Neural crest cell (in vitro differentiated cells): ENCODE data around the gene ELAVL1. TPM values are rescaled to one million over a fixed set of nuclear protein-coding genes. Genes with fewer than 3 reads are reported as not detected.
A peak's percentile ranks its signal among the peaks of the same experiment; 100 is the strongest.
"Not testable (repeated sequence)": the region's sequence is repeated elsewhere in the genome, so short reads cannot be mapped to it uniquely, and the experiment has no call there.

ENCODE experiments used
- DNase-seq: peaks from one replicate; pipeline ENCODE4 v3.0.0; 2021; ENCODE audit warnings: low read depth, mixed read lengths, low spot score
- H3K27ac Mint-ChIP-seq: one replicate; pipeline ENCODE4 v1.8.0; 2021; ENCODE audit warnings: mild to moderate bottlenecking, mixed read lengths; ENCODE audit not compliant: unreplicated experiment
- H3K27me3 Mint-ChIP-seq: 2 replicates; pipeline ENCODE4 v1.8.0; 2021; ENCODE audit warnings: low read depth, mild to moderate bottlenecking, mixed read lengths
- H3K36me3 Mint-ChIP-seq: 2 replicates; pipeline ENCODE4 v1.8.0; 2021; ENCODE audit warnings: low read depth, mild to moderate bottlenecking, mixed read lengths
- H3K4me1 Mint-ChIP-seq: 2 replicates; pipeline ENCODE4 v1.8.0; 2021; ENCODE audit warnings: mixed read lengths
- H3K4me3 Mint-ChIP-seq: one replicate; pipeline ENCODE4 v1.8.0; 2021; ENCODE audit warnings: mild to moderate bottlenecking, mixed read lengths
- H3K9me3 Mint-ChIP-seq: 2 replicates; pipeline ENCODE4 v1.8.0; 2021; ENCODE audit warnings: mixed read lengths
- total RNA-seq: library from RNA; stranded (reverse); gene quantifications from 2 replicates; pipeline ENCODE4 v1.2.1, GENCODE V29; 2021
- TF ChIP-seq, protein P1 (sequence below): fragments of 200-600 bp; sonication (generic); conservative IDR thresholded peaks from 2 replicates; pipeline ENCODE4 v1.5.0; 2021; ENCODE audit warnings: antibody characterized with exemption, mild to moderate bottlenecking

Gene ELAVL1
- total RNA-seq, 1 donor from 2014 or later, result 209 TPM

DNA sequence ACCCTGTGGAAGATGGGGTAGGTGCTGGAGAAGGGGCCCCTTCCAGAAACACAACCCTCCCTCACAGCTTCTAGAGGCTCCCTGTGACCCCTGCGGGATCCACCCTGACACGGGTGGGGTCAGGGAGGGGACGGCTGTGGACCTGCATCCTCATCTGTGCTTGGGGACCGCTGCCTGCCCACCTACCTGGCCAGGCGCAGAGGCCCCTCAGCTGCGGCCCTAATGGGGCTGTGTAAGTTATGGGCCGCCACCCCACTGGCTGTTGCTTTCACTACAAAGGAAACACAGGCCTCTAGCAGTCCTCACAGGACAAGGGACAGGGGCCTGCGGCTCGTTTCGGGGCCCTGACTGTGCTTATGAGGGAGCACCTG, 72.5 kb downstream of the ELAVL1 start:
- Mint-ChIP-seq H3K36me3 (no peaks in the 10 kb centered on the region), H3K27ac (no peak overlapping the region), H3K4me3 (no peak overlapping the region), H3K27me3 (peaks cover 2% of the 10 kb centered on the region), H3K4me1 (peaks cover 10% of the 10 kb centered on the region), H3K9me3 (no peaks in the 10 kb centered on the region)
- TF ChIP-seq, protein P1, sequence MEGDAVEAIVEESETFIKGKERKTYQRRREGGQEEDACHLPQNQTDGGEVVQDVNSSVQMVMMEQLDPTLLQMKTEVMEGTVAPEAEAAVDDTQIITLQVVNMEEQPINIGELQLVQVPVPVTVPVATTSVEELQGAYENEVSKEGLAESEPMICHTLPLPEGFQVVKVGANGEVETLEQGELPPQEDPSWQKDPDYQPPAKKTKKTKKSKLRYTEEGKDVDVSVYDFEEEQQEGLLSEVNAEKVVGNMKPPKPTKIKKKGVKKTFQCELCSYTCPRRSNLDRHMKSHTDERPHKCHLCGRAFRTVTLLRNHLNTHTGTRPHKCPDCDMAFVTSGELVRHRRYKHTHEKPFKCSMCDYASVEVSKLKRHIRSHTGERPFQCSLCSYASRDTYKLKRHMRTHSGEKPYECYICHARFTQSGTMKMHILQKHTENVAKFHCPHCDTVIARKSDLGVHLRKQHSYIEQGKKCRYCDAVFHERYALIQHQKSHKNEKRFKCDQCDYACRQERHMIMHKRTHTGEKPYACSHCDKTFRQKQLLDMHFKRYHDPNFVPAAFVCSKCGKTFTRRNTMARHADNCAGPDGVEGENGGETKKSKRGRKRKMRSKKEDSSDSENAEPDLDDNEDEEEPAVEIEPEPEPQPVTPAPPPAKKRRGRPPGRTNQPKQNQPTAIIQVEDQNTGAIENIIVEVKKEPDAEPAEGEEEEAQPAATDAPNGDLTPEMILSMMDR, result no peak
- no peak for DNase-seq

DNA sequence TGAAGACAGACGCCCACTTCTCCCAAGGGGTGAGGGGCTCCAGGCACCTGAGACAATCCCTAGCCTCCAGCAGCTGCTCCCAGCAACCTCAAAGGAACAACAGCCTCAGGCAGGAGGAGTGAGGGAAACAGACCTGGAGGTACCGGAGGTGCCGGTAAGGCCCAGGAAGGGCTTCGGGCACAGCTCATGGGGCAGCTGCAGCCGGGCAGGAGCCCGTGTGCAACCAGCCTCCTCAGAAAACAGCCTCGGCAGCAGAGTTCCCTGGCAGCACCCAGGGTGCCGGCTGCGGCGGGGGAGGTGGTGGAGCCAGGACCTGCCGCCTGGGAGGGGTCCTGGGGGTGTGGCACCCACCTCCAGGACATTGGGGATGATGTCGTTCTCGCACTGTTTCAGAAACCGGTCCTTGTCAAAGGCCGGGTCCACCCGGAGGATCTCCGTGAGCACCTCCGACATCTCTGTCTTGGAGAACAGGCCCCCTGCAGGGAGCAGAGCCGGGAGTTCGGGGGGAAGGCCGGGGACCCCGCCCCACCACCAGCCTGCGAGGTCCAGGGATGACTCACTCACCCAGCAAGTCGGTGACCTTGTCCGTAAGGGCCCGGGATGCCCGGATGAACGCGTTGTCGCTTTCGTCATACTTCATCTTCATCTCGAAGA, 73.0 kb downstream of the ELAVL1 start:
- Mint-ChIP-seq H3K36me3 (no peaks in the 10 kb centered on the region), H3K4me1 (peaks cover 10% of the 10 kb centered on the region), H3K27ac (no peak overlapping the region), H3K9me3 (no peaks in the 10 kb centered on the region), H3K27me3 (peaks cover 2% of the 10 kb centered on the region), H3K4me3 (no peak overlapping the region)
- TF ChIP-seq, protein P1, result no peak
- DNase-seq, result no peak

DNA sequence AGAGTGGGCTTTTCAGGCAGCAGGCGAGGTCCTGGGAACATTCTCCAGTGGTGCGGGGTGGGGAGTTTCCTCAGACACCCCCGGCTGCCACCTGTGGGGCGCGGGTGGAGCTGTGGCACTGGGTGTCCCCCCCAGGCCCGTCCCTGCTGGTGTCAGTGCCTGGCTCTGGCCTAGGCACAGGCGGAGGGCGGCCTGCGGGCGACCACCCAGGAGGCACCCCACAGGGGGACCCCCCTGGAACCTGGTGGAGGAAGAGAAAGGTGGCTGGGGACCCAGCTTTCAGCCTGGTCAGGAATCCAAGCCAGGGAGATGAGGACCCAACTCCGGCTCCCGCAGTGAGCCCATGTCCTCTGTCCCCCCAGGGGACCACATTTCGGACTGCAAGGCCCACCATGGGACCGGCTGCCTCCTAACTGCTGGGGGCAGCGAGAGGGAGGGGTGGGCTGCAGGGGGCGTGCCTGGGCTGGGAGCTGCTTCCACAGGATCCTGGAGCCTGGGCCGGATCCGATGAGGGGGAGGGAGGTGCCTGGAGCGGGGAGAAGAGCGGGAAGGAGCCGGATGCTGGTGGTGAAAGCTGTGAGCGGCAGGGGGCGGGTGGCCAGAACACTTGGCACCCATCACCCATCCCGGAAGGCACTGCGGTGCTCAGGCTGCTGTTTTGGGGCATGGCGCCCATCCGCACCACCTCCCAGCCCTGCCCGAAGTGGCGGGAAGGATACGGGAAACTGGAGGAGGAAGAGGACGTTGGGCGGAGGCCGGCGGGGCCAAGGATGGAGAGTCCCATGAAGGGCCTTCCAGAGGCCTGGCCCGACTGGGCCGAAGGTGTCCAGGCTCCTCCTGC, 74.0 kb downstream of the ELAVL1 start:
- H3K27ac Mint-ChIP-seq, result no peak overlapping the region
- TF ChIP-seq, protein P1, result no peak
- H3K4me1 Mint-ChIP-seq, result peaks cover 13% of the 10 kb centered on the region
- H3K36me3 Mint-ChIP-seq, result no peaks in the 10 kb centered on the region
- peak overlapping the region; percentile 15 for H3K4me3 Mint-ChIP-seq
- peaks cover 4% of the 10 kb centered on the region for H3K27me3 Mint-ChIP-seq
- DNase-seq, result no peak
- H3K9me3 Mint-ChIP-seq, result no peaks in the 10 kb centered on the region

DNA sequence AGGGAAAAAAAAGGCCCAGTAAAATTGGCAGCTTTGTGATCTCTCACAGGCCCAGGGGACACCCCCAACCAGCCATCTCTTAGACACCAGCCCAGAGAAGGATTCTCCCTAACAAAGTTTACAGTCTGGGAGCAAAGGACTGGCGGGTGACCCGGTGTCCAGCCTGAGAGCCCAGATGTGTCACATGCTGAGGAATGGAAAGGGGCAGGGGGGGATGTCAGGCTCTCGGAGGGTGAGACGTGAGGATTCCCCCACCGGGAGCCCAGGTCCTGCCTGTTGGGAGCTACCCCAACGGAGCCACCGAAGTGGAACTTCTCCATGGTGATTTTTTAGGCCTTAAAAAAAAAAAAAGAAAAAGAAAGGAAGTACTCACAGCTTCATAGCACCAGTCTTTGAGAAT, 74.7 kb downstream of the ELAVL1 start:
- H3K36me3 Mint-ChIP-seq, result no peaks in the 10 kb centered on the region
- H3K4me1 Mint-ChIP-seq, result peaks cover 16% of the 10 kb centered on the region
- DNase-seq, result no peak
- no peak overlapping the region for H3K27ac Mint-ChIP-seq
- peak overlapping the region; percentile 15 for H3K4me3 Mint-ChIP-seq
- TF ChIP-seq, protein P1, result no peak
- peaks cover 6% of the 10 kb centered on the region for H3K27me3 Mint-ChIP-seq
- H3K9me3 Mint-ChIP-seq, result no peaks in the 10 kb centered on the region

DNA sequence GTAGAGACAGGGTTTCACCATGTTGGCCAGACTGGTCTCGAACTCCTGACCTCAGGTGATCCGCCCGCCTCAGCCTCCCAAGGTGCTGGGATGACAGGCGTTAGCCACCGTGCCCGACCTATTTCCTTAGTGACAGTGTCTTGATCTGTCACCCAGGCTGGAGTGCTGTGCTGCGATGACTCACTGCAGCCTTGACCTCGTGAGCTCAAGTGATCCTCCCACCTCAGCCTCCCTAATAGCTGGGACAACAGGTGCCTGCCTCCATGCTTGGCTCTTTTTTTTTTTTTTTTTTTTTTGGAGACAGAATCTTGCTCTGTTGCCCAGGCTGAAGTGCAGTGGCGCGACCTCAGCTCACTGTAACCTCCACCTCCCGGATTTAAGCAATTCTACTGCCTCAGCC, 75.4 kb downstream of the ELAVL1 start:
- H3K36me3 Mint-ChIP-seq, DNase-seq, H3K4me3 Mint-ChIP-seq, H3K27me3 Mint-ChIP-seq, H3K27ac Mint-ChIP-seq, H3K9me3 Mint-ChIP-seq: not testable (repeated sequence)
- H3K4me1 Mint-ChIP-seq, result peaks cover 16% of the 10 kb centered on the region
